Measurements from ENCODE around the gene HOMER3. TPM values are rescaled to one million over a fixed set of nuclear protein-coding genes. Genes with fewer than 3 reads are reported as not detected.
A peak's percentile ranks its signal among the peaks of the same experiment; 100 is the strongest.
"Not testable (repeated sequence)": the region's sequence is repeated elsewhere in the genome, so short reads cannot be mapped to it uniquely, and the experiment has no call there.

HOMER3 gene
- polyA plus RNA-seq, 1 donor from 2014 or later = 83.6 TPM

- Histone ChIP-seq H3F3A (ENCODE audit: insufficient read depth, low read length, poor library complexity, severe bottlenecking) (no peaks in the 10 kb centered on the region), H3K27ac (ENCODE audit: low read length) (peak within 1 kb of the TSS; percentile 78), H3K9me2 (ENCODE audit: insufficient read depth, low read length) (no peaks in the 10 kb centered on the region), H3K4me2 (ENCODE audit: low read length) (peak within 1 kb of the TSS; percentile 95), H4K20me1 (ENCODE audit: insufficient read depth) (no peaks in the 10 kb centered on the region), H3K27me3 (ENCODE audit: insufficient read depth, low read depth, low read length) (no peaks in the 10 kb centered on the region), H3K4me3 (ENCODE audit: low read length) (peak within 1 kb of the TSS; percentile 89), H3K9ac (ENCODE audit: low read length) (peak within 1 kb of the TSS; percentile 84), H3K36me3 (ENCODE audit: insufficient read depth, low read length) (no peaks in the 10 kb centered on the region), H3K9me3 (ENCODE audit: low read length) (no peaks in the 10 kb centered on the region), H3K79me2 (replicated peaks; ENCODE audit: insufficient read depth, low read length) (peaks cover 32% of the 10 kb centered on the region), H2AFZ (ENCODE audit: low read depth, low read length) (peak within 1 kb of the TSS; percentile 77)
- TF ChIP-seq EP300 (conservative IDR thresholded peaks at IDR 0.05; ENCODE audit: poor library complexity, severe bottlenecking) (peak; percentile 23), EZH2 (IDR thresholded peaks at IDR 0.05; ENCODE audit: borderline replicate concordance, insufficient read depth, low read length, poor library complexity, severe bottlenecking) (no peak), POLR2AphosphoS5 (IDR thresholded peaks at IDR 0.05) (peak; percentile 82), MXI1 (conservative IDR thresholded peaks at IDR 0.05; ENCODE audit: poor library complexity, severe bottlenecking) (peak; percentile 98), RAD21 (conservative IDR thresholded peaks at IDR 0.05) (no peak), TAF1 (IDR thresholded peaks at IDR 0.05; ENCODE audit: low read depth) (peak; percentile 61), SMC3 (conservative IDR thresholded peaks at IDR 0.05; ENCODE audit: poor library complexity) (peak; percentile 28)
- TF ChIP-seq, protein P1, sequence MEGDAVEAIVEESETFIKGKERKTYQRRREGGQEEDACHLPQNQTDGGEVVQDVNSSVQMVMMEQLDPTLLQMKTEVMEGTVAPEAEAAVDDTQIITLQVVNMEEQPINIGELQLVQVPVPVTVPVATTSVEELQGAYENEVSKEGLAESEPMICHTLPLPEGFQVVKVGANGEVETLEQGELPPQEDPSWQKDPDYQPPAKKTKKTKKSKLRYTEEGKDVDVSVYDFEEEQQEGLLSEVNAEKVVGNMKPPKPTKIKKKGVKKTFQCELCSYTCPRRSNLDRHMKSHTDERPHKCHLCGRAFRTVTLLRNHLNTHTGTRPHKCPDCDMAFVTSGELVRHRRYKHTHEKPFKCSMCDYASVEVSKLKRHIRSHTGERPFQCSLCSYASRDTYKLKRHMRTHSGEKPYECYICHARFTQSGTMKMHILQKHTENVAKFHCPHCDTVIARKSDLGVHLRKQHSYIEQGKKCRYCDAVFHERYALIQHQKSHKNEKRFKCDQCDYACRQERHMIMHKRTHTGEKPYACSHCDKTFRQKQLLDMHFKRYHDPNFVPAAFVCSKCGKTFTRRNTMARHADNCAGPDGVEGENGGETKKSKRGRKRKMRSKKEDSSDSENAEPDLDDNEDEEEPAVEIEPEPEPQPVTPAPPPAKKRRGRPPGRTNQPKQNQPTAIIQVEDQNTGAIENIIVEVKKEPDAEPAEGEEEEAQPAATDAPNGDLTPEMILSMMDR (IDR thresholded peaks at IDR 0.05; ENCODE audit: poor library complexity, severe bottlenecking) = peak; percentile 25
- TF ChIP-seq, protein P2, sequence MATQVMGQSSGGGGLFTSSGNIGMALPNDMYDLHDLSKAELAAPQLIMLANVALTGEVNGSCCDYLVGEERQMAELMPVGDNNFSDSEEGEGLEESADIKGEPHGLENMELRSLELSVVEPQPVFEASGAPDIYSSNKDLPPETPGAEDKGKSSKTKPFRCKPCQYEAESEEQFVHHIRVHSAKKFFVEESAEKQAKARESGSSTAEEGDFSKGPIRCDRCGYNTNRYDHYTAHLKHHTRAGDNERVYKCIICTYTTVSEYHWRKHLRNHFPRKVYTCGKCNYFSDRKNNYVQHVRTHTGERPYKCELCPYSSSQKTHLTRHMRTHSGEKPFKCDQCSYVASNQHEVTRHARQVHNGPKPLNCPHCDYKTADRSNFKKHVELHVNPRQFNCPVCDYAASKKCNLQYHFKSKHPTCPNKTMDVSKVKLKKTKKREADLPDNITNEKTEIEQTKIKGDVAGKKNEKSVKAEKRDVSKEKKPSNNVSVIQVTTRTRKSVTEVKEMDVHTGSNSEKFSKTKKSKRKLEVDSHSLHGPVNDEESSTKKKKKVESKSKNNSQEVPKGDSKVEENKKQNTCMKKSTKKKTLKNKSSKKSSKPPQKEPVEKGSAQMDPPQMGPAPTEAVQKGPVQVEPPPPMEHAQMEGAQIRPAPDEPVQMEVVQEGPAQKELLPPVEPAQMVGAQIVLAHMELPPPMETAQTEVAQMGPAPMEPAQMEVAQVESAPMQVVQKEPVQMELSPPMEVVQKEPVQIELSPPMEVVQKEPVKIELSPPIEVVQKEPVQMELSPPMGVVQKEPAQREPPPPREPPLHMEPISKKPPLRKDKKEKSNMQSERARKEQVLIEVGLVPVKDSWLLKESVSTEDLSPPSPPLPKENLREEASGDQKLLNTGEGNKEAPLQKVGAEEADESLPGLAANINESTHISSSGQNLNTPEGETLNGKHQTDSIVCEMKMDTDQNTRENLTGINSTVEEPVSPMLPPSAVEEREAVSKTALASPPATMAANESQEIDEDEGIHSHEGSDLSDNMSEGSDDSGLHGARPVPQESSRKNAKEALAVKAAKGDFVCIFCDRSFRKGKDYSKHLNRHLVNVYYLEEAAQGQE (IDR thresholded peaks at IDR 0.05; ENCODE audit: borderline replicate concordance) = peak; percentile 79
These were observed 21.7 kb downstream of the HOMER3 start, which contains the start of the genes COPE and DDX49 for GRCh38 chr19:18919086-18919899. Gene COPE, minus strand, starts transcription at chr19:18919387. Its CDS starts 39 bp downstream, at chr19:18919348. Gene DDX49, plus strand, starts transcription at chr19:18919715. Its CDS starts 27 bp downstream, at chr19:18919742.

DNA sequence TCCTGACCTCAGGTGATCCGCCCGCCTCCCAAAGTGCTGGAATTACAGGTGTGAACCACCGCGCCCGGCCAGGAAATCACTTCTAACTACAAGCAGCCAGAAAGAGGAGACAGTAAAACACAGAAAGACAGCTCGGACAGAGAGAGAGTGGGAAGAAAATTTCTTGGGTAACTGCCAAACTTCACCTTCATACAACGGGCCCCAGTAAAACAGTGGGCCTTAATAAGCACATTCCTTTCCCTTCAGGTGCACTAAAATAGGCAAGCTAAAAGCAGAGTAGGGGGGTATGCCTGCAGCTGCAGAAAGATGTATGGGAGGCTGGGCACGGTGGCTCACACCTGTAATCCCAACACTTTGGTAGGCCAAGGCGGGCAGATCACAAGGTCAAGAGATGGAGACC is 23.4 kb downstream of the HOMER3 start:
- not testable (repeated sequence) for H3K27ac ChIP-seq (ENCODE audit: low read length); H3K9me2 ChIP-seq (ENCODE audit: insufficient read depth, low read length); H3K9me3 ChIP-seq (ENCODE audit: low read length); H2AFZ ChIP-seq (ENCODE audit: low read depth, low read length); H3K9ac ChIP-seq (ENCODE audit: low read length); H3K4me2 ChIP-seq (ENCODE audit: low read length); H3K27me3 ChIP-seq (ENCODE audit: insufficient read depth, low read depth, low read length); H3F3A ChIP-seq (ENCODE audit: insufficient read depth, low read length, poor library complexity, severe bottlenecking); H3K36me3 ChIP-seq (ENCODE audit: insufficient read depth, low read length); H4K20me1 ChIP-seq (ENCODE audit: insufficient read depth)
- Histone ChIP-seq H3K79me2 (replicated peaks; ENCODE audit: insufficient read depth, low read length) (peaks cover 32% of the 10 kb centered on the region), H3K4me3 (ENCODE audit: low read length) (peak overlapping the region; percentile 89)
